Colon (tissue), 2 donors: ENCODE measurements around the gene BTRC.
"Not testable (repeated sequence)": the region's sequence is repeated elsewhere in the genome, so short reads cannot be mapped to it uniquely, and the experiment has no call there.

Source experiments
- FAIRE-seq: peaks from 2 replicates; lab custom pipeline; 2012; peaks lifted over from hg19 to GRCh38; lab: Jason Lieb, UNC
- donor health status: control.
- donor health status: control.

Gene BTRC

GRCh38 chr10:101585841-101586240, 231.9 kb downstream of the BTRC start:
- no peak for FAIRE-seq

GRCh38 chr10:101587725-101588653, 234.0 kb downstream of the BTRC start, which contains the start of the genes DPCD and POLL:
TSS of gene DPCD (plus strand) at chr10:101588321. CDS start at chr10:101588337, 16 bp downstream.
TSS of gene POLL (minus strand) at chr10:101588257. CDS start at chr10:101587360, 897 bp downstream.
- no peak for FAIRE-seq

- FAIRE-seq: no peak
Measured at GRCh38 chr10:101588879-101589278, 234.9 kb downstream of the BTRC start.

GRCh38 chr10:101593331-101593730, 239.4 kb downstream of the BTRC start:
- not testable (repeated sequence) for FAIRE-seq

- FAIRE-seq: no peak
Measured at GRCh38 chr10:101595591-101596433, 241.8 kb downstream of the BTRC start.

GRCh38 chr10:101597091-101597900, 243.3 kb downstream of the BTRC start:
- no peak for FAIRE-seq

GRCh38 chr10:101601541-101601940, 247.6 kb downstream of the BTRC start:
- no peak for FAIRE-seq

GRCh38 chr10:101602761-101603398, 248.9 kb downstream of the BTRC start:
- no peak for FAIRE-seq
